GM18499 (cell line): Measurements from ENCODE around the gene NBPF15.
"Not testable (repeated sequence)": the region's sequence is repeated elsewhere in the genome, so short reads cannot be mapped to it uniquely, and the experiment has no call there.

ENCODE experiments used
- ATAC-seq: cut with Tn5 transposase; IDR thresholded peaks from one replicate; pipeline ENCODE4 v1.9.1; 2021; ENCODE audit warnings: moderate number of reproducible peaks; ENCODE audit not compliant: insufficient read depth, unreplicated experiment

NBPF15 gene

DNA sequence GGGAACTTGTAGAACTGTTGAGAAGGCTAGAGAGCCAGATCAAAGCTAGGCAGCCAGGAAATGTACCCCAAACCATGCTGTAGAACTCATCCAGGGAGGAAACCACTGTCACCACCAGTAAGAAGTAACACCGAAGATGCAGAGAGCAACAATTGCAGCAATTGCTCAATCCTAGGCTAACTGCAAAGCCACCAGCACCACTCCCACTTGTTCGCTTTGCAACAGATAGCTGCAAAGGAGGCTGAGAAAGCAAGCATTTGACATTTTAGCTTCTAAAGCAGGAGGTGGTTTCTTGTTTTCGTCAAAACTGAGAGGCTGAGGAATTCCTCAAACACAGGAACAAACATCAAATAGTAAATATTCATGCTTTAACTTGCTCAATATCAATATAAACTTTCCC is 89.8 kb downstream of the NBPF15 start:
- not testable (repeated sequence) for ATAC-seq
